Stimulated activated naive CD8-positive, alpha-beta T cell treated with anti-CD3 and anti-CD28 coated beads, Interleukin-15, Interleukin-2, amounts not matched to agents 100 U/mL and 50 U/mL, for 24 hours (primary cell): Measurements from ENCODE around the gene PATL2.
"Not testable (repeated sequence)": the region's sequence is repeated elsewhere in the genome, so short reads cannot be mapped to it uniquely, and the experiment has no call there.

Experiments
- ATAC-seq: fragments of 150-1000 bp; cut with Tn5 transposase; one replicate; pipeline ENCODE4 v1.10.0; 2021
- DNase-seq: peaks from one replicate; pipeline ENCODE4 v3.0.0; 2021

The PATL2 gene

GRCh38 chr15:44647036-44647435, 64.1 kb downstream of the PATL2 start:
- DNase-seq (no peak), ATAC-seq (no peak)

GRCh38 chr15:44646460-44646859, 64.7 kb downstream of the PATL2 start:
- ATAC-seq (no peak), DNase-seq (no peak)

GRCh38 chr15:44641651-44642050, 69.5 kb downstream of the PATL2 start:
- ATAC-seq (no peak), DNase-seq (no peak)

GRCh38 chr15:44636976-44637375, 74.1 kb downstream of the PATL2 start:
- ATAC-seq (no peak), DNase-seq (no peak)

- DNase-seq (no peak), ATAC-seq (peak; percentile 72)
These were observed 77.5 kb downstream of the PATL2 start for GRCh38 chr15:44633603-44634002.

- not testable (repeated sequence) for ATAC-seq, DNase-seq
These were observed 85.8 kb downstream of the PATL2 start for GRCh38 chr15:44625286-44625685.

- ATAC-seq (peak; percentile 49), DNase-seq (no peak)
These were observed 87.9 kb downstream of the PATL2 start for GRCh38 chr15:44623178-44623577.

- ATAC-seq (no peak), DNase-seq (no peak)
These were observed 91.0 kb downstream of the PATL2 start for GRCh38 chr15:44620081-44620480.

GRCh38 chr15:44616974-44617373, 94.1 kb downstream of the PATL2 start:
- ATAC-seq: no peak
- DNase-seq: no peak
